GM19467 (cell line): Measurements from ENCODE around the gene TSNAX.

ENCODE experiments used
- ATAC-seq: cut with Tn5 transposase; IDR thresholded peaks from one replicate; pipeline ENCODE4 v1.9.1; 2021; ENCODE audit warnings: mild to moderate bottlenecking, moderate library complexity; ENCODE audit not compliant: unreplicated experiment

The TSNAX gene

DNA sequence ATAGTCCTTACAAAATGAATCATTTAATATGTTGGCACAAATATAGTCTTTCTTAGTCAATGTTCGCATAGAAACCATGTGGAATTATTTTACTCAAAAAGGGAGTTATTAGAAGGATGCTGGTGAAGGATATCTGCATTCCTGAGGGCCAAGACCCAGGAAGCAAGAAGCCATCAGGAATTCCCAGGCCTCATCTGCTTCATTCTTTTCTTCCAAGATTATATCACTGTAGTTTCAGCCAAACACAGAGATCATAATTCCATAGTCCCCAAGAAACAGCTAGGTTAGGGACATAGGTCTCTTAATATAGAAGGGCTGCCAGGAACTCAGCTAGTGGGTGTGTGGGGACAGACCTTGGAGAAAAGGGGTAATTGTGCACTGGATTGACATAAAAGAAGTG, 69.5 kb downstream of the TSNAX start:
- ATAC-seq = no peak

GRCh38 chr1:231600458-231600976, 72.0 kb downstream of the TSNAX start:
- ATAC-seq = no peak

DNA sequence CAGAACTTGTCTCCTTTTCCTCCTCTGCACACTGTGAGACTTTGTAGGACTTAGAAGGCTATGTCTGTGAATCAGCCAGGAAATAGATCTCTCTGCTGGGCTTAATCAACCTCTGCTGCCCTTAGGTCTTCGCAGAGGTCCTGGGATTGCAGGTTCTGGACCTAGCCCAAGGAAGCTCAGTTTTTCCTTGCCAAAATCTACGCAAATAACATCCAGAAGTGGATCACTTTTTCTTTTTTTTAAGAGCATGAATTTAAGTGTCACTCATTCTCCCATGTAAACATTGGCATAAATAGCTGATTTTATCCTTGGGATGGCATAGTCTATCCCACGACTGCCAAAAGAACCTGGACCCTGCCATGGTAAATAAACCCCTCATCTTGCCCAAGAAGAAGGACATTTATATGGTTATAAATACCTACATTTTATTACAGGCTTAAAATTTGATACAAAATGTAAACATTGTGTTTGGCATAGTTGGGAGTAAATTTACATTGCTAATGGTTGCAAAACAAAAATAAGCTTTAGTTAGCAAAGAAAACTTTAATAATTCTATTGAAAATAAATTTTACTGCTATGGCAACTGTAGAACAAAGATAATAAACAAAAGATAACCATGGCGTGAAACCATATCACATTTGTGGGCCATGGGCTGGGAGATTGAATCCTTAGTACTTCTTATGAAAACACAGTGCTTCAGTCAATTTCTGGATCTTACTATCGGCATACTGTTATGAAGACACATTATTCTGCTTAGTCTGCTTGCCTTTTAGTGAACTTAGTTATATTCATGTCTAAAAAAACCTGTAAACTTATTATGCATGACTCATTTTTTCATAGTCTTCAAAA, 73.6 kb downstream of the TSNAX start:
- no peak for ATAC-seq

- ATAC-seq = no peak
Observed at GRCh38 chr1:231602673-231602984, 74.2 kb downstream of the TSNAX start.

DNA sequence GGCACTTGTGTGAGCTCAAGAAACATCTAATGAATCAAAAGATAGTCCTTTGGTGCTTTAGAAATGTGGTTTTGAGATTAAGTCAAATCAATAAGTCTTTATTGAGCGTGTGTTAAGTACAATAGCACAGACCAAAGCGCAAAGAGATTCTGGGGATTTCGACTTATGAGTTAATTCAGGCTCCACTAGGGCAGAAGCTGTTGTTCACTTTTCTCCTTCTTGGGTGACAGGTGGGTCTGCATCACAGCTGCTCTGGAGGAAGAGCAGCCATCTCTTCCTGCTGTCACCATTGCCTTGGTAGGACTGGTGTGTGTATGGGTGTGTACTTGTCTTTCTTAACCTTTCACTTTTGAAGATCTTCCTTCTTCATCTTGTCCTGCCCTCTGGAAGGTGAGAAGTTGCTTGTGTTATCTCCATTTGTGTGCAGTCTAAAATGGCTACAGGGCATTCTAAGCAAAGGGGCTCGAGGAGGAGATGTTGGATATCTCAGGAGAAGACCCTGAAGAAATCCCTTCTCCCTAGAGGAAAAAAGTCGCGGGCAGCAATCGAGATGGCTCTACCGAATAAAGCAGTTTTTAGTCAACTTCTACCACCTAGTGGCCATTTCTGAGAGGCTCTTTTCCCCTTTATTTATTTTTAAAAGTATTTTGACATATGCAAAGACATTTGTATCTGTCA, 75.3 kb downstream of the TSNAX start:
- ATAC-seq = peak; percentile 60

GRCh38 chr1:231604276-231604621, 75.8 kb downstream of the TSNAX start:
- ATAC-seq = no peak

DNA sequence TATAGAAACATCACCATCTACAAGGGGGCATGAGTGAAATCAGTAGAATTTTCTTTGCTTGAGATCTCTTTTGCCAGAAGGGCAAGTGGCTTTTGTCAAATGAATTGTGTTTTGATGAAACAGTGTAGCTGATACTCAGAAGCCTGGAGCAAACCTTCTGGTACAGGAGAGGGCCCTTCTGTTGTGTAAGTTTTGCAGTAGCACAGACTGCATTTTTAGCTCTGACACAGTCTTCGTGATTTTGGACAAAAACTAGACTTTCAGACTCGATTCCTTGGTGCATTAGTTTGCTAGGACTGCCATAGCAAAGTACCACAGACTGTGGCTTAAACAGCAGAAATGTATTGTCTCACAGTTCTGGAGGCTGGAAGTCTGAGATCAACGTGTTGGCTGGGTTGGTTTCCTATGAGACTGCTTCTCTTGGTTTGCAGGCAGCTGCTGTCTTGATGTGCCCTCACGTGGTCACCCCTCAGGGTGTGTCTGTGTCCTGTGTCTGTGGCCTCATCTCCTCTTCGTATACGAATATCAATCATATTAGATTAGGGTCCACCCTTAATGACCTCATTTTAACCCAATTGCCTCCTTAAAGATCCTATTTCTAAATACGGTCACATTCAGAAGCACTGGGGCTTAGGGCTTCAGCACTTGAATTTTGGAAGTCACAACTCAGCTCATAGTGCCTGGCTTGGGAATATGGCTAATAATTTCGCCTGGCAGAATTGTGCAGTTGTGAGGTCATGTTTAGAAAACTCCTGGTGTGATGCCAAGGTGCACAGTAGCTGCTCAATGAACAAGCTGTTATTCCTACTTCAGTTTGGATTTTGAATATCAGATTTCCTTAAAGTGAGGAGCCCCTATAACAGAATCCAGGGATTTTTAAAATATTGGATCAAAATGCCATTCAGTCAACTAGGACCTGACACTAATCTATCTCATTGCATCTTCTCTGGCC, 77.0 kb downstream of the TSNAX start:
- no peak for ATAC-seq

DNA sequence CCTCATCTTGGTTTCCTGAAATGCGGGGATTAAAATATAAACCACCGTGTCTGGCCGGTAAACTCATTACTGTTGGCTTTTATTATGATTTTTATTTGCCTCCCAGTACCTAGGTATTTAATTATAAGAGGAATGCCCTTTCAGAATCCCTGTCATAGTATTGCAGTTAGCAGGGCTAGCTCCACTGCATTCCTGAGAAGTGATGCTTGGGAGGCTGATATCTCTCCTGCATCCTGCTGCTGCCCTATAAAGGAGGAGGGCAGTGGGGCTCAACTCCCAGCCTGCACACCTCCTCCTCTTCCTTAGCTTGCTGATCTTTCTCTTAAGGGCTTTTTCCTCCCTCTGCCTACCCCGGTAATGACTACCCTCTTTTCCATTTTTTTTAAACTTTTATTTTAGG, 78.2 kb downstream of the TSNAX start:
- ATAC-seq = no peak

GRCh38 chr1:231610388-231610787, 81.9 kb downstream of the TSNAX start:
- no peak for ATAC-seq

DNA sequence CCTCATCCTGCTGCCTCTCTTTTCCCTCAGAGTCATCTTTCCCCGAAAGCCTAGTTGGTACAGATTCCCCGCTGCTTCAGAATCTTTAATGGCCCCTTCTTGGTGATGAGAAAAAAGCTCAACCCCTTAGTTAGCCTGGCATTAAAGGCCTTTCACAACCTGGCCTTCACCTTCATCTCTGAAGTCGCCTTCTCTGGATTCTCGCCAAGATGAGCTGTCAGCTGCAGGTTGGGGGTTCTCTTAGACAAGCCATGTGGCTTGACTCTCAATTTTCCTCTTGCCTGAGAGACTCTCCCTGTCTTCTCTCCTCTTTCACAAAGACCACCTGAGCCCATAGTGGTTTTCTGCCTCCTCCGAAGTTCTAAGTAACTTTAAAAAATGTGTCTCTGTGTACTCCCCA, 82.6 kb downstream of the TSNAX start:
- ATAC-seq = no peak

DNA sequence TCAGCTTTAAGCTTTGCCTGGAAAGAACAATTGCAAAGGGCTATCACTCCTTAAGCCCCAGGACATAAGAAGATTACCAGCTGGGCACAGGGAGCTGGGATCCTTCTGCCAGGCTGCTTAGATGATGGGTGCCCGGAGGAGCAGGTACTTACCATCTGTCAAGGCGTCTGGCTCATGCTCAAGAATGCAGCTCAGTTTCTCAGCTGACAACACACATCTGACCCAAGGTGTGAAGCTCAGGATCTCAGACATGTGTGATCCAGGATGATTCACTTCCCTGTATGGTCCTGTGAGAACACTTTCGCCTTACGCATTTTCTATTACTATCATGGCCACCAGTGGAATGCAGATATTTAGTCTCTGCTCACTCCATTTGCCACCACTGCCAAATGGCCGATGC, 83.4 kb downstream of the TSNAX start:
- no peak for ATAC-seq

DNA sequence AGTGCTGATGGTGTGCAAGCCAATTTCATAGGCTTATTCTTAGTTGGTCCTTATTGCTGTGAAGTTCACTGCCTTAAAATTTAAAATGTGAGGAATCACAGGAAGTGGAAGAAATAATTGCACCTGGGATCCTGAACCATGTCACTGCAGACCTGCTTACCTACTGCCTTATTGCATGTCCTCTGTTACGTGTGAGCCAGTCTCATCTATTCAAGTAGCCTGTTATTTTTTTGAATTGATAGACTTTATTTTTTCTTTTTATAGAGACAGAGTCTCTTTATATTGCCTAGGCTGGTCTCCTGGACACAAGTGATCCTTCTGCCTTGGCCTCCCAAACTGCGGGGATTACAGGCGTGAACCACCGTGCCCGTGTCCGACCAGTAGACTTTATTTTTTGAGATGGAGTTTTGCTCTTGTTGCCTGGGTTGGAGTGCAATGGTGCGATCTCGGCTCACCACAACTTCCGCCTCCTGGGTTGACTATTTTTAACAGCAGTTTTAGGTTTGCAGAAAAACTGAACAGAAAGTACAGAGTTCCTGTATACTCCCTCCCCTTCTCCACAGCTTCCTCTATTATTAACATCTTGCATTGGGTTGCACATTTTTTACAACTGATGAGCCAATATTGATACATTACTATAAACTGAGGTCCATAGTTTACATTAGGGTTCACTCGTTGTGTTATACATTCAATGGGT, 84.1 kb downstream of the TSNAX start:
- peak; percentile 96 for ATAC-seq

GRCh38 chr1:231613419-231614349, 85.2 kb downstream of the TSNAX start:
- ATAC-seq = no peak
